ENCODE data around the gene TRAPPC5. TPM values are rescaled to one million over a fixed set of nuclear protein-coding genes. Genes with fewer than 3 reads are reported as not detected.

Gene TRAPPC5
- total RNA-seq, 1 experiment from 2014 or later, result 101 TPM

DNA sequence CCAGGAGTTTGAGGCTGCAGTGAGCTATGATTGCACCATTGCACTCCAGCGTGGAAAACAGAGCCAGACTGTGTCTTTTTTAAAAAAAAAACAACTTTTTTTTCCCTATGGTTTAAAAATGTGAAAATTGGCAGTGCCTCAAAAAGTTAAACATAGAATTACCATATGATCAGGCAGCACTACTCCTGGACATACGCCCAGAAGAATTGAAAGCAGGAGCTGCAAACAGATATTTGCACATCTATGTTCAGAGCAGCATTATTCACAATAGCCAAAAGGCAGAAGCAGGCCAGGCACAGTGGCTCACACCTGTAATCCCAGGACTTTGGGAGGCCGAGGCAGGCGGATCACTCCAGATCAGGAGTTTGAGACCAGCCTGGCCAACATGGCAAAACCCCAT lies 15.6 kb upstream of the TRAPPC5 start:
- BruUV-seq (replicated peaks), result no TSS peak
- ChIA-PET POLR2A (interaction anchor here (1.3 kb wide), 1 partner anchor 16 kb away, joined by 3 read pairs; the partner anchor contains the start of gene TRAPPC5), CTCF (interaction anchor here (1.2 kb wide), 1 partner anchor 16 kb away, joined by 3 read pairs; the partner anchor contains the start of gene TRAPPC5)

More for the DNA sequence above, 15.6 kb upstream of the TRAPPC5 start:
- no peak overlapping the region for H2AFZ ChIP-seq (ENCODE audit: low read depth, low read length, poor library complexity, severe bottlenecking)
- intact Hi-C loops (cut with micrococcal nuclease), result no loop called here
- TF ChIP-seq, protein P1, sequence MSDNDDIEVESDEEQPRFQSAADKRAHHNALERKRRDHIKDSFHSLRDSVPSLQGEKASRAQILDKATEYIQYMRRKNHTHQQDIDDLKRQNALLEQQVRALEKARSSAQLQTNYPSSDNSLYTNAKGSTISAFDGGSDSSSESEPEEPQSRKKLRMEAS (IDR thresholded peaks at IDR 0.05), result no peak
- no peak for TF ChIP-seq RAD21 (IDR thresholded peaks at IDR 0.05; ENCODE audit: low read depth)
- TF ChIP-seq SP1 (IDR thresholded peaks at IDR 0.05; ENCODE audit: low read depth), result no peak
- TF ChIP-seq FOSL1 (IDR thresholded peaks at IDR 0.05; ENCODE audit: low read depth), result no peak
- TF ChIP-seq ZNF274 (IDR thresholded peaks at IDR 0.05; ENCODE audit: low read depth, low read length), result no peak
- no peak for TF ChIP-seq ZFX (IDR thresholded peaks at IDR 0.05)
- TF ChIP-seq EGR1 (IDR thresholded peaks at IDR 0.05; ENCODE audit: low read depth), result no peak
- no peak for TF ChIP-seq SIN3A (IDR thresholded peaks at IDR 0.05; ENCODE audit: low read depth)
- TF ChIP-seq YY1 (IDR thresholded peaks at IDR 0.05; ENCODE audit: extremely low read depth, insufficient replicate concordance, low read depth, low read length), result no peak
- no peak for TF ChIP-seq POLR2A (IDR thresholded peaks at IDR 0.05; ENCODE audit: borderline replicate concordance, extremely low read depth, insufficient read depth, insufficient read length)
- no peak for TF ChIP-seq CEBPB (IDR thresholded peaks at IDR 0.05; ENCODE audit: low read depth)
- no peak for TF ChIP-seq SRF (IDR thresholded peaks at IDR 0.05; ENCODE audit: low read depth)
- TF ChIP-seq EZH2 (IDR thresholded peaks at IDR 0.05), result no peak
- no peak for TF ChIP-seq JUND (IDR thresholded peaks at IDR 0.05)
- no peak for TF ChIP-seq ELF1 (IDR thresholded peaks at IDR 0.05; ENCODE audit: borderline replicate concordance, low read depth)
- TF ChIP-seq CBX3 (IDR thresholded peaks at IDR 0.05; ENCODE audit: low read depth), result no peak
- no peak for TF ChIP-seq REST (IDR thresholded peaks at IDR 0.05; ENCODE audit: low read depth)
- no peak for DNase-seq (ENCODE audit: low read depth, low spot score)
- no peaks in the 10 kb centered on the region for H3K27me3 ChIP-seq (ENCODE audit: insufficient read depth, low read length)
- no peak overlapping the region for H3K4me2 ChIP-seq (ENCODE audit: low read length)
- H3K4me1 ChIP-seq (ENCODE audit: control insufficient read depth in 1 of 2, insufficient read depth in 2 of 2, low read length in 2 of 2), result no peaks in the 10 kb centered on the region
- no peak overlapping the region for H3K9ac ChIP-seq (ENCODE audit: low read length)
- RAD21 ChIA-PET (ENCODE audit: low non-redundant PET in 1 of 2, low total read pairs in 2 of 2, uncharacterized antibody in 2 of 2, unreplicated experiment in 2 of 2), result no interaction called here
- H3K36me3 ChIP-seq (ENCODE audit: control insufficient read depth in 1 of 2, insufficient read depth in 2 of 2, low read length in 2 of 2), result no peaks in the 10 kb centered on the region
- no peaks in the 10 kb centered on the region for H4K20me1 ChIP-seq (ENCODE audit: insufficient read depth)
- no peaks in the 10 kb centered on the region for H3K9me3 ChIP-seq (ENCODE audit: control insufficient read depth in 1 of 2, insufficient read depth in 1 of 2, low read depth in 1 of 2, low read length in 2 of 2)
- no peaks in the 10 kb centered on the region for H3K9me2 ChIP-seq (ENCODE audit: insufficient read depth)
- no peaks in the 10 kb centered on the region for H3K79me2 ChIP-seq (ENCODE audit: insufficient read depth, low read length)
- ATAC-seq, result no peak
- no peak overlapping the region for H3K4me3 ChIP-seq (replicated peaks in 1 of 2; ENCODE audit: low read depth in 1 of 2, low read length in 2 of 2)
- no peak overlapping the region for H3K27ac ChIP-seq (ENCODE audit: low read depth, low read length)
